Caco-2 (cell line): Measurements from ENCODE around the gene TMEM107. TPM values are rescaled to one million over a fixed set of nuclear protein-coding genes. Genes with fewer than 3 reads are reported as not detected.

Source experiments
- BruUV-seq: library from RNA; stranded (reverse); fragments of 400-500 nt; replicated peaks from 2 replicates; lab custom pipeline; 2021; lab: Mats Ljungman, UMichigan
- CTCF ChIA-PET: fragments of 300-600 bp; sonication (Branson Sonifier 250); formaldehyde crosslinking; loops from one replicate; lab custom pipeline; 2022; ENCODE audit warnings: antibody characterized with exemption; lab: Charles Lee
- POLR2A ChIA-PET: fragments of 300-600 bp; sonication (Branson Sonifier 250); formaldehyde crosslinking; loops from one replicate; lab custom pipeline; 2022; ENCODE audit warnings: antibody characterized with exemption; lab: Charles Lee
- DNase-seq, 2 experiments: peaks; one replicate each; pipeline versions ENCODE4 v3.0.0 to v3.0.0-alpha.2; 2020 to 2022
- H3K27me3 ChIP-seq: replicated peaks from 2 replicates; pipeline ENCODE4 v1.6.0; 2011; ENCODE audit warnings: low read length; ENCODE audit not compliant: control insufficient read depth, insufficient read depth
- H3K36me3 ChIP-seq: 2 replicates; pipeline ENCODE4 v1.5.1; 2011; ENCODE audit warnings: low read length; ENCODE audit not compliant: control insufficient read depth, insufficient read depth
- H3K4me1 ChIP-seq: fragments of 250-450 bp; sonication (Bioruptor Pico); 2 replicates; pipeline ENCODE4 v1.5.1; 2020; ENCODE audit warnings: mild to moderate bottlenecking
- H3K4me3 ChIP-seq: 2 replicates; pipeline ENCODE4 v1.5.1; 2011; ENCODE audit warnings: low read depth, mild to moderate bottlenecking, control low read depth, low read length
- H3K9me3 ChIP-seq: fragments of 250-450 bp; sonication (Bioruptor Pico); 2 replicates; pipeline ENCODE4 v1.5.1; 2020; ENCODE audit warnings: mild to moderate bottlenecking, moderate library complexity
- H3K27ac Mint-ChIP-seq: one replicate; pipeline ENCODE4 v1.8.0; 2022; ENCODE audit warnings: mixed read lengths; ENCODE audit not compliant: unreplicated experiment
- H3K27me3 Mint-ChIP-seq: one replicate; pipeline ENCODE4 v1.8.0; 2022; ENCODE audit warnings: mixed read lengths; ENCODE audit not compliant: insufficient read depth, unreplicated experiment
- H3K36me3 Mint-ChIP-seq: one replicate; pipeline ENCODE4 v1.8.0; 2022; ENCODE audit warnings: mild to moderate bottlenecking, mixed read lengths; ENCODE audit not compliant: insufficient read depth, unreplicated experiment
- H3K4me1 Mint-ChIP-seq: one replicate; pipeline ENCODE4 v1.8.0; 2022; ENCODE audit warnings: low read depth, mixed read lengths; ENCODE audit not compliant: unreplicated experiment
- H3K4me3 Mint-ChIP-seq: one replicate; pipeline ENCODE4 v1.8.0; 2022; ENCODE audit warnings: mild to moderate bottlenecking, moderate library complexity, mixed read lengths; ENCODE audit not compliant: unreplicated experiment
- H3K9me3 Mint-ChIP-seq: one replicate; pipeline ENCODE4 v1.8.0; 2022; ENCODE audit warnings: mixed read lengths; ENCODE audit not compliant: unreplicated experiment
- CTCF ChIP-seq, 2 experiments: fragments of 200-600 bp in 1 of 2; IDR thresholded peaks; 1 replicate in 1 of 2; 2 replicates in 1 of 2; pipeline versions ENCODE4 v1.5.1 to v1.8.0; 2011 to 2022; ENCODE audit warnings: antibody characterized with exemption in 1 of 2, control low read depth in 1 of 2, inconsistent platforms in 1 of 2, low read depth in 1 of 2, low read length in 1 of 2, mild to moderate bottlenecking in 1 of 2, moderate library complexity in 1 of 2; ENCODE audit not compliant: insufficient read depth in 1 of 2, severe bottlenecking in 1 of 2, unreplicated experiment in 1 of 2
- intact Hi-C: fragments of 100-400 bp; cut with micrococcal nuclease; formaldehyde crosslinking; loops from one replicate; pipeline ENCODE4 v1.10.0; 2022; ENCODE audit not compliant: unreplicated experiment
- total RNA-seq: library from RNA; stranded (reverse); gene quantifications from 2 replicates; pipeline ENCODE4 v1.2.3, GENCODE V29; 2022

Gene TMEM107
- total RNA-seq, 1 experiment from 2014 or later = 5.4 TPM

GRCh38 chr17:8167526-8167925, 8.7 kb downstream of the TMEM107 start:
- H3K9me3 Mint-ChIP-seq = no peaks in the 10 kb centered on the region
- DNase-seq = no peak

GRCh38 chr17:8166731-8167130, 9.4 kb downstream of the TMEM107 start:
- BruUV-seq = no TSS peak
- peaks cover 7% of the 10 kb centered on the region for H3K36me3 Mint-ChIP-seq
- intact Hi-C loops = no loop called here
- TF ChIP-seq CTCF (IDR thresholded peaks at IDR 0.05; ENCODE audit: insufficient read depth in 1 of 2, low read depth in 1 of 2, low read length in 1 of 2, severe bottlenecking in 1 of 2, unreplicated experiment in 1 of 2) = no peak
- Histone ChIP-seq H3K27me3 (no peaks in the 10 kb centered on the region), H3K36me3 (no peaks in the 10 kb centered on the region), H3K4me1 (peaks cover 7% of the 10 kb centered on the region; the same call in 1 of the 2 replicates), H3K4me3 (no peak overlapping the region), H3K9me3 (no peaks in the 10 kb centered on the region)
- ChIA-PET CTCF (no interaction called here), POLR2A (no interaction called here)
- H3K27me3 Mint-ChIP-seq = no peaks in the 10 kb centered on the region
- no peaks in the 10 kb centered on the region for H3K9me3 Mint-ChIP-seq
- H3K4me1 Mint-ChIP-seq = no peaks in the 10 kb centered on the region
- DNase-seq = no peak
- H3K4me3 Mint-ChIP-seq = no peak overlapping the region
- H3K27ac Mint-ChIP-seq = no peak overlapping the region

More at GRCh38 chr17:8167526-8167925, 8.7 kb downstream of the TMEM107 start:
- BruUV-seq = no TSS peak
- H3K4me3 ChIP-seq = no peak overlapping the region
- intact Hi-C loops = no loop called here
- peaks cover 5% of the 10 kb centered on the region; the same call in 1 of the 2 replicates for H3K4me1 ChIP-seq
- H3K27me3 Mint-ChIP-seq = no peaks in the 10 kb centered on the region
- H3K4me3 Mint-ChIP-seq = no peak overlapping the region
- POLR2A ChIA-PET = no interaction called here
- H3K36me3 Mint-ChIP-seq = peaks cover 6% of the 10 kb centered on the region
- no peaks in the 10 kb centered on the region for H3K27me3 ChIP-seq
- no peaks in the 10 kb centered on the region for H3K36me3 ChIP-seq
- no peak overlapping the region for H3K27ac Mint-ChIP-seq
- H3K4me1 Mint-ChIP-seq = no peaks in the 10 kb centered on the region
- no peak for TF ChIP-seq CTCF (IDR thresholded peaks at IDR 0.05; ENCODE audit: insufficient read depth in 1 of 2, low read depth in 1 of 2, low read length in 1 of 2, severe bottlenecking in 1 of 2, unreplicated experiment in 1 of 2)
- H3K9me3 ChIP-seq = no peaks in the 10 kb centered on the region
- CTCF ChIA-PET = no interaction called here

GRCh38 chr17:8164815-8165131, 11.4 kb downstream of the TMEM107 start:
- BruUV-seq = no TSS peak
- Histone ChIP-seq H3K36me3 (no peaks in the 10 kb centered on the region), H3K4me1 (peaks cover 9% of the 10 kb centered on the region; the same call in 1 of the 2 replicates), H3K9me3 (no peaks in the 10 kb centered on the region), H3K27me3 (no peaks in the 10 kb centered on the region), H3K4me3 (no peak overlapping the region)
- no peak overlapping the region for H3K27ac Mint-ChIP-seq
- TF ChIP-seq CTCF (IDR thresholded peaks at IDR 0.05; ENCODE audit: insufficient read depth in 1 of 2, low read depth in 1 of 2, low read length in 1 of 2, severe bottlenecking in 1 of 2, unreplicated experiment in 1 of 2) = no peak
- no peaks in the 10 kb centered on the region for H3K9me3 Mint-ChIP-seq
- H3K36me3 Mint-ChIP-seq = peaks cover 23% of the 10 kb centered on the region
- intact Hi-C loops = no loop called here
- no peak overlapping the region for H3K4me3 Mint-ChIP-seq
- CTCF ChIA-PET = no interaction called here
- DNase-seq = no peak
- H3K27me3 Mint-ChIP-seq = no peaks in the 10 kb centered on the region
- POLR2A ChIA-PET = interaction anchor here (1.7 kb wide), 1 partner anchor 9 kb away, joined by 14 read pairs; no protein-coding TSS in a partner anchor
- H3K4me1 Mint-ChIP-seq = peaks cover 5% of the 10 kb centered on the region
